SK-N-SH (cell line): ENCODE measurements around the gene SLC39A3. TPM values are rescaled to one million over a fixed set of nuclear protein-coding genes. Genes with fewer than 3 reads are reported as not detected.

Experiments used
- CTCF ChIA-PET: fragments of 300-600, 350-600 bp; formaldehyde crosslinking; extraction: SDS; loops from one replicate; lab custom pipeline; 2021; lab: Yijun Ruan, JAX
- POLR2A ChIA-PET: fragments of 350-600 bp; sonication (Branson Sonifier 250); formaldehyde crosslinking; extraction: SDS; loops from one replicate; lab custom pipeline; 2020; ENCODE audit warnings: antibody characterized with exemption, inconsistent platforms; lab: Yijun Ruan, JAX
- DNase-seq: peaks from one replicate; pipeline ENCODE4 v3.0.0; 2012
- H2AFZ ChIP-seq: fragments of 200-600 bp; sonication (generic); 2 replicates; pipeline ENCODE4 v1.8.1; 2016; ENCODE audit warnings: antibody characterized with exemption, mild to moderate bottlenecking, low read depth
- H3F3A ChIP-seq: fragments of 200-600 bp; sonication (generic); replicated peaks from 2 replicates; pipeline ENCODE3; 2016; ENCODE audit warnings: antibody characterized with exemption, mild to moderate bottlenecking; ENCODE audit not compliant: insufficient read depth
- H3K27ac ChIP-seq, 2 experiments: fragments of 200-500 bp in 1 of 2; fragments of 200-600 bp in 1 of 2; sonication (Bioruptor generic) in 1 of 2; sonication (generic), shearing (Covaris generic) in 1 of 2; 2 replicates each; pipeline versions ENCODE4 v1.5.1 to v1.6.1; 2014 to 2016; ENCODE audit warnings: low read depth in 2 of 2, inconsistent platforms in 1 of 2, low read length in 1 of 2, mild to moderate bottlenecking in 1 of 2, mixed read lengths in 1 of 2
- H3K27me3 ChIP-seq: fragments of 200-600 bp; sonication (generic), shearing (Covaris generic); 2 replicates; pipeline ENCODE4 v1.6.1; 2016; ENCODE audit warnings: mixed run types; ENCODE audit not compliant: insufficient read depth
- H3K36me3 ChIP-seq, 2 experiments: fragments of 200-500 bp in 1 of 2; fragments of 200-600 bp in 1 of 2; sonication (Bioruptor generic) in 1 of 2; sonication (generic) in 1 of 2; replicated peaks in 1 of 2; 2 replicates each; pipeline versions ENCODE3 to v1.5.1; 2014 to 2016; ENCODE audit warnings: low read length in 1 of 2, mild to moderate bottlenecking in 1 of 2; ENCODE audit not compliant: insufficient read depth in 2 of 2, control insufficient read depth in 1 of 2
- H3K4me1 ChIP-seq, 2 experiments: fragments of 200-500 bp in 1 of 2; fragments of 200-600 bp in 1 of 2; sonication (Bioruptor generic) in 1 of 2; sonication (generic), shearing (Covaris generic) in 1 of 2; 2 replicates each; pipeline versions ENCODE4 v1.5.1 to v1.6.1; 2014 to 2016; ENCODE audit warnings: low read depth in 1 of 2, low read length in 1 of 2, mixed run types in 1 of 2; ENCODE audit not compliant: insufficient read depth in 2 of 2, control insufficient read depth in 1 of 2
- H3K4me2 ChIP-seq: fragments of 200-600 bp; sonication (generic), shearing (Covaris generic); 2 replicates; pipeline ENCODE4 v1.6.1; 2017; ENCODE audit warnings: mixed run types
- H3K4me3 ChIP-seq, 2 experiments: fragments of 200-500 bp in 1 of 2; fragments of 200-600 bp in 1 of 2; sonication (Bioruptor generic) in 1 of 2; sonication (generic), shearing (Covaris generic) in 1 of 2; 2 replicates each; pipeline versions ENCODE4 v1.5.1 to v1.8.1; 2014 to 2016; ENCODE audit warnings: low read depth in 2 of 2, inconsistent platforms in 1 of 2, low read length in 1 of 2, mild to moderate bottlenecking in 1 of 2, mixed read lengths in 1 of 2, moderate library complexity in 1 of 2
- H3K79me2 ChIP-seq: fragments of 200-600 bp; sonication (generic); 2 replicates; pipeline ENCODE4 v1.8.1; 2017; ENCODE audit warnings: mild to moderate bottlenecking; ENCODE audit not compliant: insufficient read depth
- H3K9ac ChIP-seq: fragments of 200-600 bp; sonication (generic); 2 replicates; pipeline ENCODE4 v1.6.1; 2017; ENCODE audit warnings: mixed run types
- H3K9me2 ChIP-seq: fragments of 200-600 bp; sonication (generic); 2 replicates; pipeline ENCODE4 v1.6.1; 2017; ENCODE audit warnings: mixed run types
- H3K9me3 ChIP-seq: fragments of 200-600 bp; sonication (generic); 2 replicates; pipeline ENCODE4 v1.6.1; 2017; ENCODE audit warnings: mixed run types, mild to moderate bottlenecking, moderate library complexity
- H4K20me1 ChIP-seq: fragments of 200-600 bp; sonication (generic); 2 replicates; pipeline ENCODE4 v1.6.1; 2017; ENCODE audit warnings: mild to moderate bottlenecking, mixed run types; ENCODE audit not compliant: insufficient read depth
- CHD2 ChIP-seq: fragments of 150-350 bp; IDR thresholded peaks from 2 replicates; pipeline ENCODE4 v1.6.1; 2018; ENCODE audit warnings: low read length; ENCODE audit not compliant: partially characterized antibody
- ELF1 ChIP-seq: IDR thresholded peaks from 2 replicates; pipeline ENCODE4 v1.4.0; 2012
- EP300 ChIP-seq, 2 experiments: IDR thresholded peaks; 2 replicates each; pipeline versions ENCODE4 v1.4.0 to v1.6.1; 2012; ENCODE audit warnings: borderline replicate concordance in 1 of 2, low read depth in 1 of 2, low read length in 1 of 2
- GATA2 ChIP-seq: sonication (generic); formaldehyde crosslinking; IDR thresholded peaks from 2 replicates; pipeline ENCODE4 v1.5.0; 2020; ENCODE audit warnings: mild to moderate bottlenecking, missing genetic modification reagents
- JUND ChIP-seq: IDR thresholded peaks from 2 replicates; pipeline ENCODE4 v1.4.0; 2012
- MXI1 ChIP-seq: IDR thresholded peaks from 2 replicates; pipeline ENCODE4 v1.6.1; 2012; ENCODE audit warnings: mild to moderate bottlenecking, low read depth, low read length, improper control_type of control experiment
- NFIC ChIP-seq: IDR thresholded peaks from 2 replicates; pipeline ENCODE4 v1.4.0; 2012; ENCODE audit warnings: borderline replicate concordance
- POLR2AphosphoS5 ChIP-seq: IDR thresholded peaks from 2 replicates; pipeline ENCODE4 v1.6.1; 2012; ENCODE audit warnings: low read depth, low read length
- REST ChIP-seq: IDR thresholded peaks from 2 replicates; pipeline ENCODE4 v1.6.1; 2012; ENCODE audit warnings: mild to moderate bottlenecking, low read depth, low read length, moderate library complexity
- RFX5 ChIP-seq: IDR thresholded peaks from 2 replicates; pipeline ENCODE4 v1.6.1; 2012; ENCODE audit warnings: mild to moderate bottlenecking, improper control_type of control experiment, low read length
- SMC3 ChIP-seq: IDR thresholded peaks from 2 replicates; pipeline ENCODE4 v1.6.1; 2012; ENCODE audit warnings: low read depth, low read length, improper control_type of control experiment
- TCF12 ChIP-seq: IDR thresholded peaks from 2 replicates; pipeline ENCODE4 v1.4.0; 2012
- TEAD4 ChIP-seq: IDR thresholded peaks from 2 replicates; pipeline ENCODE4 v1.4.0; 2012; ENCODE audit warnings: mild to moderate bottlenecking, borderline replicate concordance; ENCODE audit not compliant: insufficient read depth
- WGBS: methylation state at CpG from one replicate; pipeline ENCODE4 v1.1.6; 2017; ENCODE audit warnings: low lambda C conversion rate; 5-methylcytosine and 5-hydroxymethylcytosine counted together
- polyA plus RNA-seq, 3 experiments: library from polyadenylated mRNA; depleted of rRNA; stranded (reverse); fragments of >200 nt; gene quantifications; 2 replicates each; pipeline ENCODE4 v1.2.3, GENCODE V29; 2012
- TF ChIP-seq, protein P1 (sequence below): IDR thresholded peaks from 2 replicates; pipeline ENCODE4 v1.4.0; 2012; ENCODE audit warnings: low read depth, borderline replicate concordance
- TF ChIP-seq, protein P2 (sequence below): IDR thresholded peaks from 2 replicates; pipeline ENCODE4; 2012

Gene SLC39A3
- polyA plus RNA-seq, 1 of the 3 experiments (the other 2 are of a cell fraction), result 45.2 TPM

DNA sequence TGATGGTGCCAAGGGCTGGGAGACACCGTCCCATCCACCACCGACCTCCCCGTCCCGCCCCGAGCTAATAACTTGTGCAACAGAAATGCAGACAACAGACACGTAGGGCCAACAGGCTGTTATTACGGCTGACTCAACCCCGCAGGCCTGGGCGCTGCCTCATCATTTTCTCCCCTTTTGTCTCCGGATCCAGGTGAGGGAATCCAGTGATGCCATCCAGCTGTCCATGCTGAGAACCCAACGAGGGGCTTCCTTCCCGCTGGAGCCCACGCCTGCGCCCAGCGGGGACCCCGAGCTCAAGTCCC lies 12.2 kb downstream of the SLC39A3 start:
- POLR2A ChIA-PET, result interaction anchor here (1.3 to 2.2 kb wide), 2 partner anchors 11 kb away, joined by 3 to 7 read pairs; no protein-coding TSS in a partner anchor
- CTCF ChIA-PET, result interaction anchor here (0.7 to 3.9 kb wide), 7 partner anchors 12 to 254 kb away, joined by 3 to 19 read pairs (median 4); partner anchors contain the start of gene SLC39A3
- no peak overlapping the region for H3K4me2 ChIP-seq
- H3K36me3 ChIP-seq, result no peaks in the 10 kb centered on the region
- no peaks in the 10 kb centered on the region for H3K9me2 ChIP-seq
- TF ChIP-seq TCF12 (no peak), POLR2AphosphoS5 (no peak), NFIC (no peak), CHD2 (no peak), MXI1 (no peak), ELF1 (no peak), REST (no peak), SMC3 (no peak), GATA2 (CRISPR knock-in tag) (no peak), EP300 (IDR thresholded peaks at IDR 0.05; ENCODE audit: borderline replicate concordance in 1 of 2, low read depth in 1 of 2, low read length in 1 of 2) (no peak), RFX5 (no peak), JUND (no peak), TEAD4 (no peak)
- TF ChIP-seq, protein P1, sequence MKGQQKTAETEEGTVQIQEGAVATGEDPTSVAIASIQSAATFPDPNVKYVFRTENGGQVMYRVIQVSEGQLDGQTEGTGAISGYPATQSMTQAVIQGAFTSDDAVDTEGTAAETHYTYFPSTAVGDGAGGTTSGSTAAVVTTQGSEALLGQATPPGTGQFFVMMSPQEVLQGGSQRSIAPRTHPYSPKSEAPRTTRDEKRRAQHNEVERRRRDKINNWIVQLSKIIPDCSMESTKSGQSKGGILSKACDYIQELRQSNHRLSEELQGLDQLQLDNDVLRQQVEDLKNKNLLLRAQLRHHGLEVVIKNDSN, result no peak
- TF ChIP-seq, protein P2, sequence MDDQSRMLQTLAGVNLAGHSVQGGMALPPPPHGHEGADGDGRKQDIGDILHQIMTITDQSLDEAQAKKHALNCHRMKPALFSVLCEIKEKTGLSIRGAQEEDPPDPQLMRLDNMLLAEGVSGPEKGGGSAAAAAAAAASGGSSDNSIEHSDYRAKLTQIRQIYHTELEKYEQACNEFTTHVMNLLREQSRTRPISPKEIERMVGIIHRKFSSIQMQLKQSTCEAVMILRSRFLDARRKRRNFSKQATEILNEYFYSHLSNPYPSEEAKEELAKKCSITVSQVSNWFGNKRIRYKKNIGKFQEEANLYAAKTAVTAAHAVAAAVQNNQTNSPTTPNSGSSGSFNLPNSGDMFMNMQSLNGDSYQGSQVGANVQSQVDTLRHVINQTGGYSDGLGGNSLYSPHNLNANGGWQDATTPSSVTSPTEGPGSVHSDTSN, result no peak
- no peak overlapping the region for H3K4me3 ChIP-seq
- H3K27ac ChIP-seq, result no peak overlapping the region
- H3K9me3 ChIP-seq, result no peaks in the 10 kb centered on the region
- DNase-seq, result peak; percentile 49
- H3K9ac ChIP-seq, result no peak overlapping the region
- no peaks in the 10 kb centered on the region for H3K79me2 ChIP-seq
- H3F3A ChIP-seq, result no peaks in the 10 kb centered on the region
- no peaks in the 10 kb centered on the region for H4K20me1 ChIP-seq
- H3K27me3 ChIP-seq, result no peaks in the 10 kb centered on the region
- H3K4me1 ChIP-seq, result peaks cover 4 to 11% of the 10 kb centered on the region in 2 experiments; a peak in 2 of 4 replicates
- 50% methylated on average over 11 of the region's 16 CpGs for WGBS
- no peak overlapping the region for H2AFZ ChIP-seq
